Measurements from ENCODE around the gene MACROD2.

GRCh38 chr20:15627501-15627903 lies 1632.2 kb downstream of the MACROD2 start:
- no peak for TF ChIP-seq POLR2AphosphoS5 (IDR thresholded peaks at IDR 0.05; ENCODE audit: low read depth, low read length)
- TF ChIP-seq TAF1 (IDR thresholded peaks at IDR 0.05; ENCODE audit: low read depth, low read length): no peak
- TF ChIP-seq POLR2A (IDR thresholded peaks at IDR 0.05; ENCODE audit: low read depth, low read length): no peak
